Measurements from ENCODE around the gene ABHD11. TPM values are rescaled to one million over a fixed set of nuclear protein-coding genes. Genes with fewer than 3 reads are reported as not detected.

Gene ABHD11
- total RNA-seq, 1 experiment from 2014 or later: 18.9 TPM

GRCh38 chr7:73719806-73720169 is 18.8 kb downstream of the ABHD11 start:
- Mint-ChIP-seq H3K4me3 (ENCODE audit: unreplicated experiment) (peak overlapping the region; percentile 59), H3K36me3 (ENCODE audit: insufficient read depth, unreplicated experiment) (peaks cover 6% of the 10 kb centered on the region), H3K27me3 (ENCODE audit: insufficient read depth, unreplicated experiment) (no peaks in the 10 kb centered on the region), H3K27ac (ENCODE audit: low read depth, unreplicated experiment) (no peak overlapping the region), H3K4me1 (ENCODE audit: insufficient read depth, unreplicated experiment) (peaks cover 34% of the 10 kb centered on the region), H3K9me3 (ENCODE audit: unreplicated experiment) (no peaks in the 10 kb centered on the region)
- no peak for DNase-seq (ENCODE audit: unreplicated experiment)
- no peak for TF ChIP-seq CTCF (IDR thresholded peaks at IDR 0.05; ENCODE audit: unreplicated experiment)
- ChIA-PET POLR2A (interaction anchor here (0.8 to 1.7 kb wide), 4 partner anchors 19 to 113 kb away, joined by 3 to 10 read pairs (median 4); partner anchors contain the start of genes ABHD11, BUD23 and DNAJC30), CTCF (interaction anchor here (0.6 to 1.0 kb wide), 5 partner anchors 10 to 52 kb away, joined by 3 to 4 read pairs (median 3); partner anchors contain the start of gene VPS37D)
- no TSS peak for BruUV-seq (replicated peaks)
- intact Hi-C loops (cut with micrococcal nuclease): loop anchor here (2.0 kb wide), 1 partner anchor 37 kb away; the partner anchor contains the start of genes BUD23 and DNAJC30

- peak within 1 kb of the TSS; percentile 71 for H3K4me3 Mint-ChIP-seq (ENCODE audit: unreplicated experiment)
- peak; percentile 73 for DNase-seq (ENCODE audit: unreplicated experiment)
- H3K9me3 Mint-ChIP-seq (ENCODE audit: unreplicated experiment): no peaks in the 10 kb centered on the region
- H3K36me3 Mint-ChIP-seq (ENCODE audit: insufficient read depth, unreplicated experiment): peaks cover 6% of the 10 kb centered on the region
- H3K27me3 Mint-ChIP-seq (ENCODE audit: insufficient read depth, unreplicated experiment): no peaks in the 10 kb centered on the region
- TSS peak; percentile 58 for BruUV-seq (replicated peaks)
- ChIA-PET POLR2A (interaction anchor here (0.8 to 1.7 kb wide), 4 partner anchors 20 to 112 kb away, joined by 3 to 10 read pairs (median 4); partner anchors contain the start of genes ABHD11, BUD23 and DNAJC30), CTCF (interaction anchor here (0.6 to 1.0 kb wide), 3 partner anchors 15 to 51 kb away, joined by 3 read pairs; partner anchors contain the start of gene VPS37D)
- H3K4me1 Mint-ChIP-seq (ENCODE audit: insufficient read depth, unreplicated experiment): peaks cover 34% of the 10 kb centered on the region
- intact Hi-C loops (cut with micrococcal nuclease): loop anchor here (2.0 kb wide), 1 partner anchor 36 kb away; the partner anchor contains the start of genes BUD23 and DNAJC30
- no peak within 1 kb of the TSS for H3K27ac Mint-ChIP-seq (ENCODE audit: low read depth, unreplicated experiment)
- TF ChIP-seq CTCF (IDR thresholded peaks at IDR 0.05; ENCODE audit: unreplicated experiment): no peak
Measured at GRCh38 chr7:73718905-73719805, 19.4 kb downstream of the ABHD11 start, which contains the start of gene STX1A. TSS of gene STX1A (minus strand) at chr7:73719669. CDS start at chr7:73719631, 38 bp downstream.

GRCh38 chr7:73718438-73718881 is 20.1 kb downstream of the ABHD11 start:
- peak overlapping the region; percentile 65 for H3K27ac Mint-ChIP-seq (ENCODE audit: low read depth, unreplicated experiment)
- peak overlapping the region; percentile 71 for H3K4me3 Mint-ChIP-seq (ENCODE audit: unreplicated experiment)
- H3K9me3 Mint-ChIP-seq (ENCODE audit: unreplicated experiment): no peaks in the 10 kb centered on the region
- TF ChIP-seq CTCF (IDR thresholded peaks at IDR 0.05; ENCODE audit: unreplicated experiment): no peak
- CTCF ChIA-PET: interaction anchor here (3.2 kb wide), 1 partner anchor 112 kb away, joined by 18 read pairs; no protein-coding TSS in a partner anchor
- intact Hi-C loops (cut with micrococcal nuclease): loop anchor here (2.0 kb wide), 1 partner anchor 36 kb away; the partner anchor contains the start of genes BUD23 and DNAJC30
- H3K4me1 Mint-ChIP-seq (ENCODE audit: insufficient read depth, unreplicated experiment): peaks cover 34% of the 10 kb centered on the region
- POLR2A ChIA-PET: interaction anchor here (0.6 to 2.7 kb wide), 4 partner anchors 20 to 105 kb away, joined by 3 to 8 read pairs (median 3); partner anchors contain the start of gene ABHD11
- no peak for DNase-seq (ENCODE audit: unreplicated experiment)
- TSS peak; percentile 76 for BruUV-seq (replicated peaks)
- no peaks in the 10 kb centered on the region for H3K27me3 Mint-ChIP-seq (ENCODE audit: insufficient read depth, unreplicated experiment)
- peaks cover 6% of the 10 kb centered on the region for H3K36me3 Mint-ChIP-seq (ENCODE audit: insufficient read depth, unreplicated experiment)
